ENCODE measurements around the gene FFAR3.

- TF ChIP-seq CTCF (IDR thresholded peaks at IDR 0.05; ENCODE audit: low read depth, low read length, missing input control) (no peak), FOXA1 (IDR thresholded peaks at IDR 0.05) (no peak), TAF1 (conservative IDR thresholded peaks at IDR 0.05) (no peak), EGR1 (IDR thresholded peaks at IDR 0.05; ENCODE audit: low read depth in 2 of 2) (no peak), SP1 (IDR thresholded peaks at IDR 0.05) (no peak), ATF3 (IDR thresholded peaks at IDR 0.05) (no peak)
Measured at GRCh38 chr19:35388277-35389054, 30.2 kb downstream of the FFAR3 start.
